ENCODE data around the gene GRM1.

The GRM1 gene

DNA sequence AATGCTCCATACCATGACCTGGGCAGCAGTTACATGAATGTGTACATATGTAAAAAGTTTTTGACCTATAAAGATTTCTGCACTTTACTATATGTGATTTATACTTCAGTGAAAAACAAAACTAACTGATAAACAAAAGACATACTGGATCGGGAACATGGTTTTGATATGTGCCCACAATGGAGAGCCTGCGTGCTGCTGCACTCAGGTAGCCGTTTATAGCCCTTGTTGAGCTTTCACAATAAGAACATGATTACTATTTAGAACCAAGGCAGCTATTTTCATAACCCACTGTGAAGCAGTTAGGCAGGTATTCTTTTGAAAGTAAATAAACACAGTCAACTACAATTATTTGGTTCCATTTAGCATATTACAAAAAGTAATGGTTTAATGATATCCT is 318.8 kb downstream of the GRM1 start:
- H3K27me3 ChIP-seq (ENCODE audit: insufficient read depth, insufficient read length) = no peaks in the 10 kb centered on the region
- no peak overlapping the region for H3K4me3 ChIP-seq (ENCODE audit: insufficient read length, low read depth)
- no peaks in the 10 kb centered on the region for H3K36me3 ChIP-seq (ENCODE audit: insufficient read depth, insufficient read length, low read length)
- H3K9ac ChIP-seq (ENCODE audit: insufficient read length, low read depth) = no peak overlapping the region
- no peaks in the 10 kb centered on the region for H3K9me3 ChIP-seq (ENCODE audit: insufficient read depth, low read length)
- H3K4me1 ChIP-seq (ENCODE audit: insufficient read depth, insufficient read length) = no peaks in the 10 kb centered on the region
- TF ChIP-seq SUZ12 (IDR thresholded peaks at IDR 0.05; ENCODE audit: extremely low read depth, insufficient read depth, insufficient read length) (no peak), ZNF274 (IDR thresholded peaks at IDR 0.05; ENCODE audit: low read depth, low read length) (no peak), YY1 (IDR thresholded peaks at IDR 0.05; ENCODE audit: insufficient read depth, insufficient read length) (no peak)
- DNase-seq (ENCODE audit: low read depth, low spot score) = no peak

DNA sequence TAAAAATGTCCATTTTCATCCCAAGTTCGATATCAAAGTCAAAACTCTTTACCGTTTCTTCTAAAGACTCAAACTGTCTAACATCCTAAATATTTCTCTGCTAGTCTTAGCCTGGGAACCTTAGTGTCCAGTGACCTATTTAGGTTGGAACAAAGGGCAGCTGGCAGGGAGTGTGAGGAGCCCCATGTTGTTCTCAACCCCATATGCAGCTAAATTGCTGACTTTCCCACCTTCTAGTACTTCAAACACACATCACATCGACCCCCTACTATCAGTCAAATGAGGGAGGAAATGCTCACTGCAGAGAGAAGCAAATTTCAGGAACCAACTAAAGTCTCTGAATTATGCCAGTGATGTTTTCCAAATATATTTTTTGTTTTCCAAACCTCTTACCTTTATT is 322.2 kb downstream of the GRM1 start:
- Histone ChIP-seq H3K4me3 (ENCODE audit: insufficient read length, low read depth) (no peak overlapping the region), H3K9me3 (ENCODE audit: insufficient read depth, low read length) (no peaks in the 10 kb centered on the region), H3K27me3 (ENCODE audit: insufficient read depth, insufficient read length) (no peaks in the 10 kb centered on the region), H3K36me3 (ENCODE audit: insufficient read depth, insufficient read length, low read length) (no peaks in the 10 kb centered on the region), H3K4me1 (ENCODE audit: insufficient read depth, insufficient read length) (no peaks in the 10 kb centered on the region), H3K9ac (ENCODE audit: insufficient read length, low read depth) (no peak overlapping the region)
- no peak for TF ChIP-seq ZNF274 (IDR thresholded peaks at IDR 0.05; ENCODE audit: low read depth, low read length)
- TF ChIP-seq SUZ12 (IDR thresholded peaks at IDR 0.05; ENCODE audit: extremely low read depth, insufficient read depth, insufficient read length) = no peak
- no peak for TF ChIP-seq YY1 (IDR thresholded peaks at IDR 0.05; ENCODE audit: insufficient read depth, insufficient read length)
- DNase-seq (ENCODE audit: low read depth, low spot score) = peak; percentile 6

DNA sequence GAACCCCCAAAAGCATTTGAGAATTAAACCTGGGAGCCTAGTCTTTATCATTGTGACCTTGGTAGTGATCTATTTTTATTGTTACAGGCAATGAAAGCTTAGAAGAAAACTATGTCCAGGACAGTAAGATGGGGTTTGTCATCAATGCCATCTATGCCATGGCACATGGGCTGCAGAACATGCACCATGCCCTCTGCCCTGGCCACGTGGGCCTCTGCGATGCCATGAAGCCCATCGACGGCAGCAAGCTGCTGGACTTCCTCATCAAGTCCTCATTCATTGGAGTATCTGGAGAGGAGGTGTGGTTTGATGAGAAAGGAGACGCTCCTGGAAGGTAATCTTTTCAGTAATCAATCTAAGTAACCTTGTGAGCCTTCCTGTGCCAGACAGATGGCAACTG is 323.3 kb downstream of the GRM1 start:
- no peak for TF ChIP-seq ZNF274 (IDR thresholded peaks at IDR 0.05; ENCODE audit: low read depth, low read length)

DNA sequence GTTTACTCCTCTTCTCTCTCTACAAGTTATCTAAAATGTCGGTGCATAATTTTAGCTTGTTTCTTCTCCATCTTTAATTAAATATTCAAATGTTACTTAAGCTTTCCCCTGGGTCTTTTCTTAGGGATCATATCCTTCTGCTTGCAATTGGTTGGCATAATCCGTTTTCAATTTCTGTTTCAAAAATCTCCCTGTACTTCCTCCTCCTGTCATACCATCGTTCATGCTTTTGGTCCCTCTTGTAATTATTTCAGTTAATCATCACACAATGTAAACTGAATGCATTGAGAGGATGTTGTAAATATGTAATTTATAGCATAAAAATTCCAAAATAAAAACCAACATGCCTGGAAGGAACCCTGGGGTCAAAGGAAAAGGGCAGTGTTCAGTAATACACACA is 325.6 kb downstream of the GRM1 start:
- no peaks in the 10 kb centered on the region for H3K4me1 ChIP-seq (ENCODE audit: insufficient read depth, insufficient read length)
- TF ChIP-seq ZNF274 (IDR thresholded peaks at IDR 0.05; ENCODE audit: low read depth, low read length) (no peak), SUZ12 (IDR thresholded peaks at IDR 0.05; ENCODE audit: extremely low read depth, insufficient read depth, insufficient read length) (no peak), YY1 (IDR thresholded peaks at IDR 0.05; ENCODE audit: insufficient read depth, insufficient read length) (no peak)
- H3K9ac ChIP-seq (ENCODE audit: insufficient read length, low read depth) = no peak overlapping the region
- H3K36me3 ChIP-seq (ENCODE audit: insufficient read depth, insufficient read length, low read length) = no peaks in the 10 kb centered on the region
- no peak for DNase-seq (ENCODE audit: low read depth, low spot score)
- H3K9me3 ChIP-seq (ENCODE audit: insufficient read depth, low read length) = no peaks in the 10 kb centered on the region
- no peaks in the 10 kb centered on the region for H3K27me3 ChIP-seq (ENCODE audit: insufficient read depth, insufficient read length)
- H3K4me3 ChIP-seq (ENCODE audit: insufficient read length, low read depth) = no peak overlapping the region

More for the DNA sequence above, 323.3 kb downstream of the GRM1 start:
- H3K27me3 ChIP-seq (ENCODE audit: insufficient read depth, insufficient read length) = no peaks in the 10 kb centered on the region
- no peaks in the 10 kb centered on the region for H3K4me1 ChIP-seq (ENCODE audit: insufficient read depth, insufficient read length)
- no peak overlapping the region for H3K9ac ChIP-seq (ENCODE audit: insufficient read length, low read depth)
- no peaks in the 10 kb centered on the region for H3K9me3 ChIP-seq (ENCODE audit: insufficient read depth, low read length)
- no peak for DNase-seq (ENCODE audit: low read depth, low spot score)
- no peaks in the 10 kb centered on the region for H3K36me3 ChIP-seq (ENCODE audit: insufficient read depth, insufficient read length, low read length)
- no peak overlapping the region for H3K4me3 ChIP-seq (ENCODE audit: insufficient read length, low read depth)

DNA sequence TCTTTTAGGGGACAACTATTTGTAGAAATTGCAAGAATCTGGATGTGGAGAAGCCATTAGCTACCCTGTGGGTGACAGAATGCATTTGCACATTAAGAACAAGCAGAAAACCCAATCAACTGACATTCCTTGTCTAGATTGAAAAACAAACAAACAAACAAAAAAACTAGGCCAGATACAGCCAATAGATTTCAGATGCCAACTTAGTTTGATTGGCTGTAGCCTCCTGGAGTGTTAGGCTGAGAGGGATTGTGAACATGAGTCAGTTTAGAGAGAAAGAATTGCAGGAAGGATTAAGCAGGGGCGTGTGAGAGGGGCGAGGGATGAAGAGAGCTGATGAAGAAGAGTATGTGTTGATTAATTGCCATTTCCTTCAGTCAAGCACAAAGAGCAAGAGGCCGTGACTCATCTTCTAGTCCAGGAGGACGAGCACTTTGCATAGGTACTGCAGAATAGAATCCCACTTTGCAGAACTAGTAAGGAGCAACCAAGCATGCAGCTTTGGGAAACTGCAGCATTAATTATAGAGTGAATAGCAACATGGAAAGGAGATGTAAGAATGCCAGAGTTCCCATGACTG is 326.7 kb downstream of the GRM1 start:
- Histone ChIP-seq H3K36me3 (ENCODE audit: insufficient read depth, insufficient read length, low read length) (no peaks in the 10 kb centered on the region), H3K27me3 (ENCODE audit: insufficient read depth, insufficient read length) (no peaks in the 10 kb centered on the region), H3K9me3 (ENCODE audit: insufficient read depth, low read length) (no peaks in the 10 kb centered on the region), H3K4me1 (ENCODE audit: insufficient read depth, insufficient read length) (no peaks in the 10 kb centered on the region), H3K9ac (ENCODE audit: insufficient read length, low read depth) (no peak overlapping the region), H3K4me3 (ENCODE audit: insufficient read length, low read depth) (no peak overlapping the region)
- TF ChIP-seq ZNF274 (IDR thresholded peaks at IDR 0.05; ENCODE audit: low read depth, low read length) (no peak), YY1 (IDR thresholded peaks at IDR 0.05; ENCODE audit: insufficient read depth, insufficient read length) (no peak), SUZ12 (IDR thresholded peaks at IDR 0.05; ENCODE audit: extremely low read depth, insufficient read depth, insufficient read length) (no peak)
- DNase-seq (ENCODE audit: low read depth, low spot score) = no peak

DNA sequence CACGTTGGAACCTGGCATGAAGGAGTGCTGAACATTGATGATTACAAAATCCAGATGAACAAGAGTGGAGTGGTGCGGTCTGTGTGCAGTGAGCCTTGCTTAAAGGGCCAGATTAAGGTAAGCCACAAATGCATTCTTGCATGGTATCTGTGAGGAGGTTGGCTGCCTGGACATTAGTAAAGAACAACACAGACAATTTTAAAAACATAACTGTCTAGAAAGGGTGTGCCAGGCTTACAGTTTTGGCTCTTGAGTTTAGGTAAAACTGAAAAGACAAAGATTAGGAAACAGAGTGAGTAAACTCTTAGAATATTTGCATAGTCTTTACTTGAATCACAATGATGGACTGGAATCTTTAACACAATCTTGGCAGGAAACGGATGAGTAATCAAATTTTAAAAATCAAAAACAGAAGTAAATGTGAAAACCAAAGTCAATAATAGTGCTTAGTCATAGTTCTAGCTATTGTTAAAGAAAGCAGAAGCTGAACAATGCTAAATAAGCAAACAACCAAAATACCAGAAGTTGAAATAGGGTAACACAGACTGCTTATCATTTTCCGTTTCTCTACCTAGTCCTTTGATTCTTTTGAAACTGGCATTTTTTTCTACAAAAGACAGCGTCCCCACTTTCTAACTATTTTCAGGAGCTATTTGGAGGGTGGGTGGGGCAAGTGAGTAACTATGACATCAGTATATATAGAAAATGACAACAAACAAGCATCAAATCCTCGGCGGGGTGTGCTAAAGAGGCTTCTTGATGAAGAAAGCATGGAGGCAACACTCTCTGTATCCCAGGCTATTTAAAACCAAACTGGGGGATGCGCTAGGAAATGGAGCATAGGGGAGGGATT is 328.9 kb downstream of the GRM1 start:
- no peak overlapping the region for H3K4me3 ChIP-seq (ENCODE audit: insufficient read length, low read depth)
- TF ChIP-seq ZNF274 (IDR thresholded peaks at IDR 0.05; ENCODE audit: low read depth, low read length) (no peak), SUZ12 (IDR thresholded peaks at IDR 0.05; ENCODE audit: extremely low read depth, insufficient read depth, insufficient read length) (no peak), YY1 (IDR thresholded peaks at IDR 0.05; ENCODE audit: insufficient read depth, insufficient read length) (no peak)
- no peak overlapping the region for H3K9ac ChIP-seq (ENCODE audit: insufficient read length, low read depth)
- no peaks in the 10 kb centered on the region for H3K9me3 ChIP-seq (ENCODE audit: insufficient read depth, low read length)
- H3K27me3 ChIP-seq (ENCODE audit: insufficient read depth, insufficient read length) = no peaks in the 10 kb centered on the region
- no peaks in the 10 kb centered on the region for H3K36me3 ChIP-seq (ENCODE audit: insufficient read depth, insufficient read length, low read length)
- DNase-seq (ENCODE audit: low read depth, low spot score) = no peak
- H3K4me1 ChIP-seq (ENCODE audit: insufficient read depth, insufficient read length) = no peaks in the 10 kb centered on the region

DNA sequence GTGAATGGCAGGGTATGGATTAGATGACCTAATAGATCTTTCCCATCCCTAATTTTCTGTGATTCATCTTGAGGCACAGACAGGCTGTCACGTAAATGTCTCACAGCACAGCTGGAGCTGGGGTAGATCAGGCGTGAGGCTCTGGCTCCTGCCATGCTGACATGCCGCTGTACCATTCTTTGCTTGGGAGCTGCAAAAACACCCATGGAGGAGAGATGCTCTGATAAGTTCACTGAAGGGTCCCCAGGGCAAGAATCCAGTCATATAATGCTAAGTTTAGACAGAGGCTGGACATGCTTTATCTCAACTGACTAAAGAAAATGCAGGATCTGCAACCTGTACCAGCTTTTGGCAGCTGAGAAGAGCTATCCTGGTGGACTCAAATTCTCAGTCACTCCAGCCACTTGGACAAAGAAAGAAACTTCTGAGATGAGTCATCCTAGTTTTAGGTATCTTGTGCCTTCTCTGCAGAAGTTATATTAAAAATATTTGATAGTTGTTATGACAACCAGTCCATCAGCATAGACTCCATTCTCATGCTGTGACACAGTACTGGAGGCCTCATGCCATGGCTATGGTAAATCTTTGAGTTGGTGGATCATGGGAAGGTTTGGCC is 329.7 kb downstream of the GRM1 start:
- Histone ChIP-seq H3K4me3 (ENCODE audit: insufficient read length, low read depth) (no peak overlapping the region), H3K27me3 (ENCODE audit: insufficient read depth, insufficient read length) (no peaks in the 10 kb centered on the region), H3K9ac (ENCODE audit: insufficient read length, low read depth) (no peak overlapping the region), H3K9me3 (ENCODE audit: insufficient read depth, low read length) (no peaks in the 10 kb centered on the region), H3K36me3 (ENCODE audit: insufficient read depth, insufficient read length, low read length) (no peaks in the 10 kb centered on the region), H3K4me1 (ENCODE audit: insufficient read depth, insufficient read length) (no peaks in the 10 kb centered on the region)
- TF ChIP-seq SUZ12 (IDR thresholded peaks at IDR 0.05; ENCODE audit: extremely low read depth, insufficient read depth, insufficient read length) (no peak), YY1 (IDR thresholded peaks at IDR 0.05; ENCODE audit: insufficient read depth, insufficient read length) (no peak), ZNF274 (IDR thresholded peaks at IDR 0.05; ENCODE audit: low read depth, low read length) (no peak)
- DNase-seq (ENCODE audit: low read depth, low spot score) = no peak
